ENCODE data around the gene RTN4RL1. TPM values are rescaled to one million over a fixed set of nuclear protein-coding genes. Genes with fewer than 3 reads are reported as not detected.
A peak's percentile ranks its signal among the peaks of the same experiment; 100 is the strongest.

Gene RTN4RL1
- total and polyA plus RNA-seq, 9 of the 15 experiments (the other 6 are each of a cell fraction or from before 2014, with no cell fraction given), result 0.04 to 0.06 (median 0.04) TPM; not detected in 5

GRCh38 chr17:2034157-2034556 lies 9.0 kb upstream of the RTN4RL1 start:
- Histone ChIP-seq H3K79me2 (ENCODE audit: control insufficient read depth, insufficient read depth, low read length) (peaks cover 16% of the 10 kb centered on the region), H3K9ac (ENCODE audit: insufficient read depth in 1 of 2, low read depth in 2 of 2, low read length in 2 of 2) (no peak overlapping the region), H3K27me3 (ENCODE audit: control insufficient read depth in 2 of 2, insufficient read depth in 2 of 2, low read length in 2 of 2) (no peaks in the 10 kb centered on the region), H3K4me2 (ENCODE audit: insufficient read depth, low read length) (no peak overlapping the region), H3K9me1 (ENCODE audit: control insufficient read depth, insufficient read depth, low read length) (no peaks in the 10 kb centered on the region), H3K4me1 (replicated peaks in 1 of 2; ENCODE audit: control insufficient read depth in 2 of 2, insufficient read depth in 2 of 2, low read length in 2 of 2) (peaks cover 5 to 15% of the 10 kb centered on the region in 2 experiments; a peak in 4 of 5 replicates), H3K9me3 (replicated peaks; ENCODE audit: control insufficient read depth, insufficient read depth, low read depth, low read length) (no peaks in the 10 kb centered on the region), H3K27ac (ENCODE audit: extremely low read depth, low read depth, low read length) (no peak overlapping the region), H3K36me3 (ENCODE audit: control insufficient read depth, insufficient read depth, low read length) (peaks cover 26% of the 10 kb centered on the region; the same call in 2 of the 3 replicates), H2AFZ (ENCODE audit: low read depth, low read length) (no peak overlapping the region), H4K20me1 (replicated peaks; ENCODE audit: control insufficient read depth, insufficient read depth, low read length) (0 out of 2 replicates have a peak, but pooled peaks cover 2% of the 10 kb centered on the region), H3K4me3 (no peak overlapping the region)
- POLR2A ChIA-PET, result interaction anchor here (0.5 to 0.7 kb wide), 3 partner anchors 29 to 832 kb away, joined by 3 read pairs; no protein-coding TSS in a partner anchor
- in situ Hi-C loops (cut with MboI) (loop anchor here (5.0 to 10.0 kb wide), 2 partner anchors 127 to 319 kb away; partner anchors contain the start of gene TLCD2), intact Hi-C loops (cut with micrococcal nuclease) (loop anchor here (5.0 kb wide), 1 partner anchor 317 kb away; no protein-coding TSS in a partner anchor)
- TF ChIP-seq NCOA2 (IDR thresholded peaks at IDR 0.05; ENCODE audit: partially characterized antibody in 2 of 2) (no peak), RBM25 (IDR thresholded peaks at IDR 0.05; ENCODE audit: low read depth, low read length, severe bottlenecking) (no peak), ZNF324 (CRISPR knock-in tag; IDR thresholded peaks at IDR 0.05) (no peak), BCOR (IDR thresholded peaks at IDR 0.05) (no peak), YBX1 (IDR thresholded peaks at IDR 0.05) (no peak), ZFP36 (IDR thresholded peaks at IDR 0.05; ENCODE audit: low read depth, low read length, partially characterized antibody) (no peak), ZNF75A (CRISPR knock-in tag; IDR thresholded peaks at IDR 0.05) (no peak), CAMTA2 (CRISPR knock-in tag; conservative IDR thresholded peaks at IDR 0.05) (no peak), NCOA4 (IDR thresholded peaks at IDR 0.05; ENCODE audit: partially characterized antibody) (no peak), ZNF121 (CRISPR knock-in tag; conservative IDR thresholded peaks at IDR 0.05) (no peak), ZFP1 (CRISPR knock-in tag; IDR thresholded peaks at IDR 0.05) (no peak), HDAC3 (IDR thresholded peaks at IDR 0.05; ENCODE audit: borderline replicate concordance, partially characterized antibody) (no peak), SMAD2 (IDR thresholded peaks at IDR 0.05; ENCODE audit: low read depth, low read length) (no peak), ZNF76 (CRISPR knock-in tag; IDR thresholded peaks at IDR 0.05; ENCODE audit: borderline replicate concordance) (no peak), ZNF586 (CRISPR knock-in tag; conservative IDR thresholded peaks at IDR 0.05) (no peak), KLF13 (tag; IDR thresholded peaks at IDR 0.05; ENCODE audit: borderline replicate concordance, low read depth) (no peak), ATF6 (CRISPR knock-in tag; IDR thresholded peaks at IDR 0.05) (no peak), ZC3H8 (IDR thresholded peaks at IDR 0.05) (no peak), ZNF239 (CRISPR knock-in tag; IDR thresholded peaks at IDR 0.05) (no peak), BACH1 (tag; IDR thresholded peaks at IDR 0.05) (no peak)
- FAIRE-seq, result no peak
- peak in 2 of 4 experiments; percentile 30 to 33 for DNase-seq (ENCODE audit: extremely low read depth in 1 of 4, low spot score in 3 of 4)
- CTCF ChIA-PET (ENCODE audit: low intra/inter-chr PET ratio), result no interaction called here
- no TSS peak for BruUV-seq (replicated peaks)
- ATAC-seq, result no peak
- WGBS (ENCODE audit: insufficient coverage, low coverage, missing lambda C conversion rate), result 100% methylated on average over 1 of the region's 7 CpGs
